Mucosa of descending colon (tissue), 3 donors: Measurements from ENCODE around the gene BARD1. TPM values are rescaled to one million over a fixed set of nuclear protein-coding genes. Genes with fewer than 3 reads are reported as not detected.

Experiments
- ATAC-seq: fragments of 200-7000 bp; cut with Tn5 transposase; one replicate; pipeline ENCODE4 v1.9.1; 2020; ENCODE audit warnings: mild to moderate bottlenecking, moderate library complexity
- DNase-seq, 3 donors: peaks; one replicate each; pipeline ENCODE4 v3.0.0-alpha.2; 2020
- H3K36me3 ChIP-seq: fragments of 200-600 bp; one replicate; pipeline ENCODE4 v1.8.0; 2021; ENCODE audit warnings: low read depth, mild to moderate bottlenecking
- H3K4me1 ChIP-seq: fragments of 200-600 bp; one replicate; pipeline ENCODE4 v1.8.0; 2021; ENCODE audit warnings: low read depth, mild to moderate bottlenecking
- H3K4me3 ChIP-seq: fragments of 200-600 bp; one replicate; pipeline ENCODE4 v1.8.0; 2021; ENCODE audit warnings: mild to moderate bottlenecking
- H3K9me3 ChIP-seq: fragments of 200-600 bp; one replicate; pipeline ENCODE4 v1.8.0; 2021; ENCODE audit warnings: mild to moderate bottlenecking
- CTCF ChIP-seq: fragments of 200-600 bp; IDR thresholded peaks from one replicate; pipeline ENCODE4 v1.8.0; 2022; ENCODE audit warnings: antibody characterized with exemption, mild to moderate bottlenecking
- intact Hi-C, 2 donors: fragments of 100-400 bp; cut with DNase I in 1 of 2; cut with micrococcal nuclease in 1 of 2; formaldehyde crosslinking; loops; one replicate each; pipeline versions ENCODE4 v1.11.0 to v1.11.1; 2022; cut with DNase I, micrococcal nuclease
- long read RNA-seq, 2 donors: library from polyadenylated mRNA; unstranded; transcript quantifications; one replicate each; pipeline ENCODE4 v2.0.0, GENCODE V29; 2019 to 2021
- total RNA-seq, 3 donors: library from RNA; stranded (reverse); fragmentation: NEBNext Ultra II Directional in 2 of 3; extraction: Animal tissue kit (Norgen Biotek cat#: 25700) in 2 of 3; gene quantifications; one replicate each; pipeline versions ENCODE4 v1.2.1 to v1.2.4, GENCODE V29; 2021 to 2023
- donor health status: DM: no; HTN: no; CAD: no; lungs with moderate emphysema.
- donor health status: DM: no; HTN: no; CAD: no.
- donor health status: DM: no; HTN: yes; CAD: no.

The BARD1 gene
- 10 to 100 TPM; 10.5 to 20.4 (median 15.9) TPM for total RNA-seq
- long read RNA-seq, donor 1, full-length matches to known transcripts, result 9 of 15 reads
- long read RNA-seq, donor 1, partial matches to known transcripts, result 2 of 15 reads
- long read RNA-seq, donor 1, other reads (novel, unspliced or antisense), result 4 of 15 reads
- long read RNA-seq, donor 2, full-length matches to known transcripts, result 3 of 6 reads
- long read RNA-seq, donor 2, partial matches to known transcripts, result 3 of 6 reads
- long read RNA-seq, donor 2, other reads (novel, unspliced or antisense), result 0 of 6 reads

DNA sequence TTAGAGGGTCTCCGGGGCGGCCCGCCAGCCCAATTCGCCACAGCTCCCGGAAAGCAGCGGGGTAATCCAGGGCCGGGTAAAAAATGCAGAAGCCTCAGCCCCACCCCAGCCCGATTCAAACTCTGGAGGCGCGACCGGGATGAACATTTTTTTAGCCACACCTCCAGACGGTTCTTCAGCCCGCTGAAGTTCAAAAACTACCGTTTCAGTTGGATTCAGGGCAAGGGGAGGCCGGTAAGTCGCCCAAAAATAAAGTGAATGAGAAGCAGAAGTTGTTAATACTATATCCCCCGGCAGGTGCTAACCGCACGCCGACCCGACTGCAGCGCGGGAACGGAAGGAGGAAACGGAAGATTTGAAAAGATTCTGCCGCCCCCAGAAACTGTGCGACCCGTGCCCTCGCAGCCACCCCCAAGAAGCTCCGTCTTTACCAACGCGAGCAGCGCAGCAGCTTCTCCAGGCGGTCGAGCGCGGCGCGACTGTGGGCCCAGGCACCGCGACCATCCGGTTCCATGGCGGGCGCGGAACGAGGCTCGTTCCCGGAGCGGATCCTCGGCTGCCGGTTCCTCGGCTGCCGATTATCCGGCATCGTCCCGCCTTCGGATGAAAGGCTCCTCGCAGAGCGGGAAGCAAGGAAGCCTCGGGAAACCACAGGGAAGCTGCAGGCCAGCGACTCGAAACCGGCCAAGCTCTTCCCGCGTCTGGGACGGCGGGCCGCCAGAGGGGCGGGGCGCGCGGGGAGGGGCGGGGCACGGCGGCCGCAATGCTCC is at the start of gene BARD1:
Gene BARD1, minus strand, starts transcription at position 703 of the 770 bp plus-strand sequence. Its CDS starts 114 bp downstream, at position 589.
- H3K4me1 ChIP-seq, result peaks cover 6% of the 10 kb centered on the region
- H3K4me3 ChIP-seq, result peak within 1 kb of the TSS; percentile 80
- ATAC-seq (peak; percentile 44), DNase-seq (peak; percentile 72 to 76 (median 75))
- no peaks in the 10 kb centered on the region for H3K9me3 ChIP-seq
- intact Hi-C loops, result no loop called here
- TF ChIP-seq CTCF, result no peak
- H3K36me3 ChIP-seq, result peaks cover 5% of the 10 kb centered on the region

DNA sequence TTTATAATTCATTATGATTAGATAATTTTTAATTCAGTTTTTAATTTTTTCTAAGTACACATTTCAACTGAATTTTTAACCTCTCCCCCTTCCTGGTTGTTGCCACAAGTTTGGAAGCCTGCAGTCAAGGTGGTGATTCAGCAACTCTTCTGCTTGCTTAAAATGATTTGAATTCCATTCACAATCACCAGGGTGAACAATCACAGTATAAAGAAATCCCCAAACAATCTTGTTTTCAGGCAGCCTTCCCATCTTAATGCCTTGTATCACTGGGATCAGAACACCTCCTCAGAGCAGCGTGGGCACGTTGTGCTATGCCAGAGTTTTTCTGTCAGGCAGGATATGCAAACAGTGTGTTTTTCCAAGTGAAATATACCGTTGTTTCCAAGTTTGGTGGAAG is 46.7 kb upstream of the BARD1 start:
- Histone ChIP-seq H3K4me3 (no peak overlapping the region), H3K4me1 (no peaks in the 10 kb centered on the region), H3K36me3 (no peaks in the 10 kb centered on the region), H3K9me3 (no peaks in the 10 kb centered on the region)
- ATAC-seq, result no peak
- TF ChIP-seq CTCF, result no peak
- intact Hi-C loops, result no loop called here
- DNase-seq, result no peak

GRCh38 chr2:214853906-214854305 is 44.4 kb upstream of the BARD1 start:
- no peak for TF ChIP-seq CTCF
- DNase-seq (no peak), ATAC-seq (peak; percentile 38)

DNA sequence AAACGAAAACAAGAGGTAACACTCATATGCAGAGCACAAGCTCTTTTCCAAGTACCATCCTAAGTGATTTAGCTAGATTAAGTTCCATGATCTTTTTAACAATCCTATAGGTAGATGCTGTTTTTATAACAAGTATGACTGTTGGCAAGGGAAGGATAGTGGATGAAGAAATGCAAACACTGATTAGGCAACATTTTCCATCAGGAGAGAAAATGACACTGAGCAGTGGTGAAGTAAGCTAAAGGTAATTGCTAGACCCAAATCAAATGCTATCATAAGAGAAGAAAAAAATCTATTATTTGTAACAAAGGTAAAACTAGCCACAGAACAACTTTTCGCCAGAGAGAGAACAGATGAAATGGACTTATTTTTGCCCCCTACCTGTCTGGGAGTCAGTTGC is 34.3 kb upstream of the BARD1 start:
- Histone ChIP-seq H3K4me1 (no peaks in the 10 kb centered on the region), H3K4me3 (no peak overlapping the region), H3K9me3 (no peaks in the 10 kb centered on the region), H3K36me3 (no peaks in the 10 kb centered on the region)
- ATAC-seq (no peak), DNase-seq (no peak)
- TF ChIP-seq CTCF, result no peak
- intact Hi-C loops, result no loop called here

More at GRCh38 chr2:214853906-214854305, 44.4 kb upstream of the BARD1 start:
- no peaks in the 10 kb centered on the region for H3K4me1 ChIP-seq
- no peaks in the 10 kb centered on the region for H3K9me3 ChIP-seq
- no peaks in the 10 kb centered on the region for H3K36me3 ChIP-seq
- no peak overlapping the region for H3K4me3 ChIP-seq
- intact Hi-C loops, result no loop called here

- Histone ChIP-seq H3K4me3 (no peak overlapping the region), H3K36me3 (no peaks in the 10 kb centered on the region), H3K4me1 (no peaks in the 10 kb centered on the region), H3K9me3 (no peaks in the 10 kb centered on the region)
- intact Hi-C loops, result no loop called here
- no peak for TF ChIP-seq CTCF
- DNase-seq, result no peak
- no peak for ATAC-seq
Measured at GRCh38 chr2:214839464-214839863, 30.0 kb upstream of the BARD1 start.
